Measurements from ENCODE around the gene PIP4K2A. TPM values are rescaled to one million over a fixed set of nuclear protein-coding genes. Genes with fewer than 3 reads are reported as not detected.
A peak's percentile ranks its signal among the peaks of the same experiment; 100 is the strongest.

The PIP4K2A gene
- total and polyA plus RNA-seq, 2 donors, result 23.8 to 60.4 TPM

GRCh38 chr10:22648547-22648961, 65.8 kb downstream of the PIP4K2A start:
- DNase-seq (ENCODE audit: low read depth in 6 of 9, low spot score in 9 of 9), result no peak
- H3K9me3 ChIP-seq (ENCODE audit: control insufficient read depth in 2 of 2, insufficient read depth in 1 of 2, low read length in 1 of 2), result no peaks in the 10 kb centered on the region
- no peak overlapping the region for H3K4me3 ChIP-seq (ENCODE audit: low read length in 2 of 2)
- H3K27me3 ChIP-seq (ENCODE audit: control insufficient read depth in 2 of 2, insufficient read depth in 1 of 2, low read length in 1 of 2), result no peaks in the 10 kb centered on the region
- H3K4me1 ChIP-seq (ENCODE audit: control insufficient read depth in 2 of 2, insufficient read depth in 2 of 2, low read length in 2 of 2), result peaks cover 28 to 83% of the 10 kb centered on the region in 2 donors
- 45% methylated on average over 2 of the region's 2 CpGs for WGBS
- no peak overlapping the region for H3K27ac ChIP-seq (ENCODE audit: low read depth in 1 of 2, low read length in 1 of 2)
- H3K36me3 ChIP-seq (ENCODE audit: control insufficient read depth in 2 of 2, insufficient read depth in 2 of 2, low read length in 1 of 2), result peaks cover 0 to 2% of the 10 kb centered on the region in 2 donors

GRCh38 chr10:22647244-22647643, 67.1 kb downstream of the PIP4K2A start:
- H3K27ac ChIP-seq (ENCODE audit: low read depth in 1 of 2, low read length in 1 of 2), result peak overlapping the region in 1 of 2 donors; percentile 62
- 94% methylated on average over 5 of the region's 5 CpGs for WGBS

GRCh38 chr10:22646388-22646853, 68.0 kb downstream of the PIP4K2A start:
- Histone ChIP-seq H3K27me3 (ENCODE audit: control insufficient read depth in 2 of 2, insufficient read depth in 1 of 2, low read length in 1 of 2) (no peaks in the 10 kb centered on the region), H3K4me1 (ENCODE audit: control insufficient read depth in 2 of 2, insufficient read depth in 2 of 2, low read length in 2 of 2) (peaks cover 19 to 66% of the 10 kb centered on the region in 2 donors), H3K4me3 (ENCODE audit: low read length in 2 of 2) (no peak overlapping the region), H3K27ac (ENCODE audit: low read depth in 1 of 2, low read length in 1 of 2) (peak overlapping the region in 1 of 2 donors; percentile 62), H3K36me3 (ENCODE audit: control insufficient read depth in 2 of 2, insufficient read depth in 2 of 2, low read length in 1 of 2) (no peaks in the 10 kb centered on the region), H3K9me3 (ENCODE audit: control insufficient read depth in 2 of 2, insufficient read depth in 1 of 2, low read length in 1 of 2) (no peaks in the 10 kb centered on the region)
- WGBS, result 12% methylated on average over 2 of the region's 2 CpGs
- DNase-seq (ENCODE audit: low read depth in 6 of 9, low spot score in 9 of 9), result peak in 1 of 9 donors; percentile 69

More at GRCh38 chr10:22647244-22647643, 67.1 kb downstream of the PIP4K2A start:
- DNase-seq (ENCODE audit: low read depth in 6 of 9, low spot score in 9 of 9), result no peak
- Histone ChIP-seq H3K36me3 (ENCODE audit: control insufficient read depth in 2 of 2, insufficient read depth in 2 of 2, low read length in 1 of 2) (no peaks in the 10 kb centered on the region), H3K27me3 (ENCODE audit: control insufficient read depth in 2 of 2, insufficient read depth in 1 of 2, low read length in 1 of 2) (no peaks in the 10 kb centered on the region), H3K4me3 (ENCODE audit: low read length in 2 of 2) (no peak overlapping the region), H3K9me3 (ENCODE audit: control insufficient read depth in 2 of 2, insufficient read depth in 1 of 2, low read length in 1 of 2) (no peaks in the 10 kb centered on the region), H3K4me1 (ENCODE audit: control insufficient read depth in 2 of 2, insufficient read depth in 2 of 2, low read length in 2 of 2) (peaks cover 19 to 75% of the 10 kb centered on the region in 2 donors)

- Histone ChIP-seq H3K27ac (ENCODE audit: low read depth in 1 of 2, low read length in 1 of 2) (no peak overlapping the region), H3K4me1 (ENCODE audit: control insufficient read depth in 2 of 2, insufficient read depth in 2 of 2, low read length in 2 of 2) (peaks cover 11 to 47% of the 10 kb centered on the region in 2 donors), H3K36me3 (ENCODE audit: control insufficient read depth in 2 of 2, insufficient read depth in 2 of 2, low read length in 1 of 2) (no peaks in the 10 kb centered on the region), H3K9me3 (ENCODE audit: control insufficient read depth in 2 of 2, insufficient read depth in 1 of 2, low read length in 1 of 2) (no peaks in the 10 kb centered on the region), H3K27me3 (ENCODE audit: control insufficient read depth in 2 of 2, insufficient read depth in 1 of 2, low read length in 1 of 2) (no peaks in the 10 kb centered on the region), H3K4me3 (ENCODE audit: low read length in 2 of 2) (no peak overlapping the region)
- 86% methylated on average over 3 of the region's 3 CpGs for WGBS
- no peak for DNase-seq (ENCODE audit: low read depth in 6 of 9, low spot score in 9 of 9)
Measured at GRCh38 chr10:22644222-22644621, 70.2 kb downstream of the PIP4K2A start.

- Histone ChIP-seq H3K4me3 (ENCODE audit: low read length in 2 of 2) (no peak overlapping the region), H3K27me3 (ENCODE audit: control insufficient read depth in 2 of 2, insufficient read depth in 1 of 2, low read length in 1 of 2) (no peaks in the 10 kb centered on the region), H3K4me1 (ENCODE audit: control insufficient read depth in 2 of 2, insufficient read depth in 2 of 2, low read length in 2 of 2) (peaks cover 10 to 46% of the 10 kb centered on the region in 2 donors), H3K36me3 (ENCODE audit: control insufficient read depth in 2 of 2, insufficient read depth in 2 of 2, low read length in 1 of 2) (no peaks in the 10 kb centered on the region), H3K9me3 (ENCODE audit: control insufficient read depth in 2 of 2, insufficient read depth in 1 of 2, low read length in 1 of 2) (no peaks in the 10 kb centered on the region), H3K27ac (ENCODE audit: low read depth in 1 of 2, low read length in 1 of 2) (no peak overlapping the region)
- 85% methylated on average over 4 of the region's 4 CpGs for WGBS
- no peak for DNase-seq (ENCODE audit: low read depth in 6 of 9, low spot score in 9 of 9)
Measured at GRCh38 chr10:22643775-22644174, 70.6 kb downstream of the PIP4K2A start.

- H3K36me3 ChIP-seq (ENCODE audit: control insufficient read depth in 2 of 2, insufficient read depth in 2 of 2, low read length in 1 of 2), result no peaks in the 10 kb centered on the region
- H3K4me3 ChIP-seq (ENCODE audit: low read length in 2 of 2), result no peak overlapping the region
- no peaks in the 10 kb centered on the region for H3K9me3 ChIP-seq (ENCODE audit: control insufficient read depth in 2 of 2, insufficient read depth in 1 of 2, low read length in 1 of 2)
- H3K4me1 ChIP-seq (ENCODE audit: control insufficient read depth in 2 of 2, insufficient read depth in 2 of 2, low read length in 2 of 2), result peaks cover 10 to 42% of the 10 kb centered on the region in 2 donors
- 96% methylated on average over 4 of the region's 4 CpGs for WGBS
- H3K27ac ChIP-seq (ENCODE audit: low read depth in 1 of 2, low read length in 1 of 2), result no peak overlapping the region
- no peak for DNase-seq (ENCODE audit: low read depth in 6 of 9, low spot score in 9 of 9)
- H3K27me3 ChIP-seq (ENCODE audit: control insufficient read depth in 2 of 2, insufficient read depth in 1 of 2, low read length in 1 of 2), result no peaks in the 10 kb centered on the region
Measured at GRCh38 chr10:22643116-22643515, 71.3 kb downstream of the PIP4K2A start.

GRCh38 chr10:22641743-22642142, 72.6 kb downstream of the PIP4K2A start:
- no peak for DNase-seq (ENCODE audit: low read depth in 6 of 9, low spot score in 9 of 9)
- Histone ChIP-seq H3K4me1 (ENCODE audit: control insufficient read depth in 2 of 2, insufficient read depth in 2 of 2, low read length in 2 of 2) (peaks cover 3 to 37% of the 10 kb centered on the region in 2 donors), H3K36me3 (ENCODE audit: control insufficient read depth in 2 of 2, insufficient read depth in 2 of 2, low read length in 1 of 2) (no peaks in the 10 kb centered on the region), H3K27ac (ENCODE audit: low read depth in 1 of 2, low read length in 1 of 2) (no peak overlapping the region), H3K27me3 (ENCODE audit: control insufficient read depth in 2 of 2, insufficient read depth in 1 of 2, low read length in 1 of 2) (no peaks in the 10 kb centered on the region), H3K4me3 (ENCODE audit: low read length in 2 of 2) (no peak overlapping the region), H3K9me3 (ENCODE audit: control insufficient read depth in 2 of 2, insufficient read depth in 1 of 2, low read length in 1 of 2) (no peaks in the 10 kb centered on the region)
- 98% methylated on average over 5 of the region's 5 CpGs for WGBS

GRCh38 chr10:22640359-22640758, 74.0 kb downstream of the PIP4K2A start:
- H3K4me3 ChIP-seq (ENCODE audit: low read length in 2 of 2), result no peak overlapping the region
- H3K27me3 ChIP-seq (ENCODE audit: control insufficient read depth in 2 of 2, insufficient read depth in 1 of 2, low read length in 1 of 2), result no peaks in the 10 kb centered on the region
- peaks cover 0 to 3% of the 10 kb centered on the region in 2 donors for H3K36me3 ChIP-seq (ENCODE audit: control insufficient read depth in 2 of 2, insufficient read depth in 2 of 2, low read length in 1 of 2)
- WGBS, result 97% methylated on average over 6 of the region's 6 CpGs
- no peak for DNase-seq (ENCODE audit: low read depth in 6 of 9, low spot score in 9 of 9)
- H3K27ac ChIP-seq (ENCODE audit: low read depth in 1 of 2, low read length in 1 of 2), result no peak overlapping the region
- H3K4me1 ChIP-seq (ENCODE audit: control insufficient read depth in 2 of 2, insufficient read depth in 2 of 2, low read length in 2 of 2), result peaks cover 0 to 24% of the 10 kb centered on the region in 2 donors
- H3K9me3 ChIP-seq (ENCODE audit: control insufficient read depth in 2 of 2, insufficient read depth in 1 of 2, low read length in 1 of 2), result no peaks in the 10 kb centered on the region

GRCh38 chr10:22638863-22639262, 75.5 kb downstream of the PIP4K2A start:
- Histone ChIP-seq H3K27me3 (ENCODE audit: control insufficient read depth in 2 of 2, insufficient read depth in 1 of 2, low read length in 1 of 2) (no peaks in the 10 kb centered on the region), H3K36me3 (ENCODE audit: control insufficient read depth in 2 of 2, insufficient read depth in 2 of 2, low read length in 1 of 2) (peaks cover 0 to 3% of the 10 kb centered on the region in 2 donors), H3K9me3 (ENCODE audit: control insufficient read depth in 2 of 2, insufficient read depth in 1 of 2, low read length in 1 of 2) (no peaks in the 10 kb centered on the region), H3K4me1 (ENCODE audit: control insufficient read depth in 2 of 2, insufficient read depth in 2 of 2, low read length in 2 of 2) (peaks cover 3 to 14% of the 10 kb centered on the region in 2 donors), H3K27ac (ENCODE audit: low read depth in 1 of 2, low read length in 1 of 2) (no peak overlapping the region), H3K4me3 (ENCODE audit: low read length in 2 of 2) (no peak overlapping the region)
- 97% methylated on average over 1 of the region's 1 CpG for WGBS
- DNase-seq (ENCODE audit: low read depth in 6 of 9, low spot score in 9 of 9), result no peak
